Gastrocnemius medialis (tissue), 4 donors: Measurements from ENCODE around the gene PGF. TPM values are rescaled to one million over a fixed set of nuclear protein-coding genes. Genes with fewer than 3 reads are reported as not detected.
A peak's percentile ranks its signal among the peaks of the same experiment; 100 is the strongest.

Source experiments
- ATAC-seq, 2 donors: fragments of 150-250 bp; one replicate each; pipeline ENCODE4 v1.9.1; 2016
- DNase-seq, 2 donors: peaks; one replicate each; pipeline ENCODE4 v3.0.0-alpha.2; 2019
- H3K27ac ChIP-seq, 4 donors: fragments of 200-600 bp; sonication (generic); 1 replicate in 1 of 4; 2 replicates in 3 of 4; pipeline ENCODE4 v1.5.1; 2016 to 2018; ENCODE audit warnings: mild to moderate bottlenecking in 2 of 4, moderate library complexity in 1 of 4
- H3K27me3 ChIP-seq, 3 donors: fragments of 200-600 bp; sonication (generic) in 2 of 3; 1 replicate in 1 of 3; 2 replicates in 2 of 3; pipeline versions ENCODE4 v1.5.1 to v1.6.0; 2016 to 2019; ENCODE audit warnings: mild to moderate bottlenecking in 1 of 3, moderate library complexity in 1 of 3
- H3K36me3 ChIP-seq, 2 donors: fragments of 200-600 bp; sonication (generic) in 1 of 2; one replicate each; pipeline ENCODE4 v1.5.1; 2017 to 2018
- H3K4me1 ChIP-seq, 2 donors: fragments of 200-600 bp; sonication (generic) in 1 of 2; one replicate each; pipeline ENCODE4 v1.5.1; 2016 to 2017; ENCODE audit warnings: mild to moderate bottlenecking in 2 of 2
- H3K4me3 ChIP-seq, 4 donors: fragments of 200-600 bp; sonication (generic) in 3 of 4; 1 replicate in 1 of 4; 2 replicates in 3 of 4; pipeline ENCODE4 v1.5.1; 2016 to 2019; ENCODE audit warnings: mild to moderate bottlenecking in 2 of 4
- H3K9me3 ChIP-seq, 3 donors: fragments of 200-600 bp; sonication (generic) in 2 of 3; 1 replicate in 1 of 3; 2 replicates in 2 of 3; pipeline ENCODE4 v1.5.1; 2016 to 2019
- POLR2A ChIP-seq, 2 donors: fragments of 450-650 bp; IDR thresholded peaks; one replicate each; pipeline ENCODE4 v1.6.1; 2017; ENCODE audit warnings: antibody characterized with exemption in 2 of 2, mild to moderate bottlenecking in 2 of 2, moderate library complexity in 2 of 2
- in situ Hi-C, 4 donors: fragments of 200-750 bp; cut with MboI; loops; one replicate each; pipeline versions ENCODE4 v1.15.0 to v1.8.0; 2017; ENCODE audit warnings: low sequenced_read_pairs in 4 of 4
- intact Hi-C: fragments of 100-400 bp; cut with DNase I; formaldehyde crosslinking; loops from one replicate; pipeline ENCODE4 v1.15.1; 2023; ENCODE audit warnings: low total_unique reads
- total RNA-seq, 4 donors: library from RNA; depleted of rRNA; stranded (reverse); fragments of >200 nt; gene quantifications; one replicate each; pipeline versions ENCODE4 v1.1.0 to v1.2.3, GENCODE V29; 2016
- TF ChIP-seq, protein P1 (sequence below), 5 experiments: fragments of 450-650 bp in 3 of 5; fragments of 200-600 bp in 2 of 5; sonication (generic) in 2 of 5; IDR thresholded peaks in 4 of 5; conservative IDR thresholded peaks in 1 of 5; 1 replicate in 4 of 5; 2 replicates in 1 of 5; pipeline ENCODE4 v1.5.1; 2016 to 2019; ENCODE audit warnings: antibody characterized with exemption in 5 of 5, mild to moderate bottlenecking in 3 of 5, moderate library complexity in 3 of 5

Gene PGF
- total RNA-seq, 4 donors from 2014 or later, result 2.2 to 7.8 (median 3.8) TPM

GRCh38 chr14:74905595-74906142, 49.7 kb downstream of the PGF start:
- TF ChIP-seq, protein P1, sequence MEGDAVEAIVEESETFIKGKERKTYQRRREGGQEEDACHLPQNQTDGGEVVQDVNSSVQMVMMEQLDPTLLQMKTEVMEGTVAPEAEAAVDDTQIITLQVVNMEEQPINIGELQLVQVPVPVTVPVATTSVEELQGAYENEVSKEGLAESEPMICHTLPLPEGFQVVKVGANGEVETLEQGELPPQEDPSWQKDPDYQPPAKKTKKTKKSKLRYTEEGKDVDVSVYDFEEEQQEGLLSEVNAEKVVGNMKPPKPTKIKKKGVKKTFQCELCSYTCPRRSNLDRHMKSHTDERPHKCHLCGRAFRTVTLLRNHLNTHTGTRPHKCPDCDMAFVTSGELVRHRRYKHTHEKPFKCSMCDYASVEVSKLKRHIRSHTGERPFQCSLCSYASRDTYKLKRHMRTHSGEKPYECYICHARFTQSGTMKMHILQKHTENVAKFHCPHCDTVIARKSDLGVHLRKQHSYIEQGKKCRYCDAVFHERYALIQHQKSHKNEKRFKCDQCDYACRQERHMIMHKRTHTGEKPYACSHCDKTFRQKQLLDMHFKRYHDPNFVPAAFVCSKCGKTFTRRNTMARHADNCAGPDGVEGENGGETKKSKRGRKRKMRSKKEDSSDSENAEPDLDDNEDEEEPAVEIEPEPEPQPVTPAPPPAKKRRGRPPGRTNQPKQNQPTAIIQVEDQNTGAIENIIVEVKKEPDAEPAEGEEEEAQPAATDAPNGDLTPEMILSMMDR (IDR thresholded peaks at IDR 0.05 in 4 of 5, conservative IDR thresholded peaks at IDR 0.05 in 1 of 5), result peak; percentile 89 to 96 (median 91)
- TF ChIP-seq POLR2A (IDR thresholded peaks at IDR 0.05), result no peak
- no peaks in the 10 kb centered on the region for H3K27me3 ChIP-seq
- in situ Hi-C loops (no loop called here), intact Hi-C loops (loop anchor here (1.0 kb wide), 1 partner anchor 44 kb away; no protein-coding TSS in a partner anchor)
- ATAC-seq (peak; percentile 34 to 47), DNase-seq (peak; percentile 39 to 59)
- H3K9me3 ChIP-seq, result no peaks in the 10 kb centered on the region
- peak overlapping the region in 1 of 4 donors; percentile 29 for H3K27ac ChIP-seq
- no peak overlapping the region for H3K4me3 ChIP-seq
- peaks cover 19 to 30% of the 10 kb centered on the region in 2 donors for H3K4me1 ChIP-seq
- peaks cover under 1 to 30% of the 10 kb centered on the region in 2 donors for H3K36me3 ChIP-seq

- no peak for ATAC-seq
- no peaks in the 10 kb centered on the region for H3K27me3 ChIP-seq
- H3K9me3 ChIP-seq, result no peaks in the 10 kb centered on the region
- peaks cover 4 to 38% of the 10 kb centered on the region in 2 donors for H3K36me3 ChIP-seq
- no peak overlapping the region for H3K4me3 ChIP-seq
- in situ Hi-C loops, result loop anchor here in 1 of 4 donors (5.0 kb wide), 1 partner anchor 43 kb away; no protein-coding TSS in a partner anchor
- DNase-seq, result no peak
- H3K4me1 ChIP-seq, result peaks cover 19 to 30% of the 10 kb centered on the region in 2 donors
- peak overlapping the region in 1 of 4 donors; percentile 29 for H3K27ac ChIP-seq
- TF ChIP-seq, protein P1 (IDR thresholded peaks at IDR 0.05 in 4 of 5, conservative IDR thresholded peaks at IDR 0.05 in 1 of 5), result no peak
- TF ChIP-seq POLR2A (IDR thresholded peaks at IDR 0.05), result no peak
- intact Hi-C loops, result loop anchor here (1.0 kb wide), 1 partner anchor 44 kb away; no protein-coding TSS in a partner anchor
Observed at GRCh38 chr14:74904635-74905503, 50.5 kb downstream of the PGF start.

- in situ Hi-C loops, result loop anchor here in 1 of 4 donors (5.0 kb wide), 1 partner anchor 41 kb away; no protein-coding TSS in a partner anchor
- Histone ChIP-seq H3K36me3 (peaks cover 11 to 55% of the 10 kb centered on the region in 2 donors), H3K27me3 (no peaks in the 10 kb centered on the region), H3K4me3 (no peak overlapping the region), H3K4me1 (peaks cover 18 to 26% of the 10 kb centered on the region in 2 donors), H3K27ac (no peak overlapping the region), H3K9me3 (no peaks in the 10 kb centered on the region)
- TF ChIP-seq, protein P1 (IDR thresholded peaks at IDR 0.05 in 4 of 5, conservative IDR thresholded peaks at IDR 0.05 in 1 of 5), result no peak
- no peak for TF ChIP-seq POLR2A (IDR thresholded peaks at IDR 0.05)
- intact Hi-C loops, result no loop called here
- no peak for ATAC-seq
- DNase-seq, result no peak
Observed at GRCh38 chr14:74902941-74903705, 52.3 kb downstream of the PGF start.

GRCh38 chr14:74898694-74899093, 56.7 kb downstream of the PGF start:
- TF ChIP-seq, protein P1 (IDR thresholded peaks at IDR 0.05 in 4 of 5, conservative IDR thresholded peaks at IDR 0.05 in 1 of 5), result no peak
- TF ChIP-seq POLR2A (IDR thresholded peaks at IDR 0.05), result no peak
- Histone ChIP-seq H3K4me3 (no peak overlapping the region), H3K27ac (no peak overlapping the region), H3K9me3 (no peaks in the 10 kb centered on the region), H3K27me3 (no peaks in the 10 kb centered on the region), H3K4me1 (no peaks in the 10 kb centered on the region), H3K36me3 (peaks cover 11 to 95% of the 10 kb centered on the region in 2 donors)
- ATAC-seq, result no peak
- no peak for DNase-seq
- in situ Hi-C loops (loop anchor here in 1 of 4 donors (5.0 kb wide), 1 partner anchor 36 kb away; no protein-coding TSS in a partner anchor), intact Hi-C loops (no loop called here)
